Measurements from ENCODE around the gene AGXT2.

AGXT2 gene

DNA sequence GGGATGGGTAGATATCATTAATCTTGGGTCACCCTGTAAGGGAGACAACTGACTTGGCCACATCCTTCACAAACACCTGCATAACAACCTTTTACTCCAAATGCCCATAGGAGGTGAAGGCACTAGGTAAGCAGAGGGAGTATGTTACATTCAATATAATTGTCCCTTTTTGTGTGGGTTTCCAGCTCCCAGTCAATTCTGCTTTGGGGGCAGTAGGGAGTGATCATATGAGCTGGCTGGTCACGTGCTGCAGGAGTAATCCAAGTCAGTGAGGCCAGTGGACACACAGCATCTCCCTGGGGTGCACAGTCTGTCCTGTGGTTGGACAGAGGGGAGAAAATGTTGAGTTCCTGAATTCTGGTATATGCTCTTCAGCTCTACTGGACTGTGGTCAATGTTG, 1.2 kb upstream of the AGXT2 start:
- H2BK15ac ChIP-seq (ENCODE audit: low read depth, poor library complexity, severe bottlenecking), result no peak overlapping the region
- no peak overlapping the region for H3K23ac ChIP-seq (ENCODE audit: low read length in 2 of 2)
- H3K9me3 ChIP-seq (ENCODE audit: control insufficient read depth, low read length), result no peaks in the 10 kb centered on the region
- H3K27me3 ChIP-seq (ENCODE audit: control insufficient read depth in 1 of 2, insufficient read depth in 1 of 2, low read length in 2 of 2), result no peaks in the 10 kb centered on the region
- peak overlapping the region; percentile 21 for H4K91ac ChIP-seq (ENCODE audit: low read length)
- H2BK5ac ChIP-seq (ENCODE audit: low read depth, low read length, poor library complexity, severe bottlenecking), result no peak overlapping the region
- H3K27ac ChIP-seq (ENCODE audit: low read length, poor library complexity, severe bottlenecking), result no peak overlapping the region
- no peak overlapping the region for H3K14ac ChIP-seq (ENCODE audit: low read length in 2 of 2)
- no peak overlapping the region for H3K4me2 ChIP-seq (ENCODE audit: low read length, poor library complexity, severe bottlenecking)
- no peaks in the 10 kb centered on the region for H3K4me1 ChIP-seq (ENCODE audit: control insufficient read depth, insufficient read depth, low read depth, low read length)
- H3K18ac ChIP-seq (ENCODE audit: low read depth in 1 of 2, low read length in 2 of 2), result no peak overlapping the region
- no peak overlapping the region for H3K9ac ChIP-seq (ENCODE audit: low read length)
- no peak overlapping the region for H2BK12ac ChIP-seq (ENCODE audit: low read length in 2 of 2)
- peak overlapping the region; percentile 37 for H4K8ac ChIP-seq (ENCODE audit: low read length)
- no peak overlapping the region for H3K4me3 ChIP-seq (ENCODE audit: insufficient read depth in 1 of 2, low read depth in 1 of 2, low read length in 2 of 2)
- H2AFZ ChIP-seq (ENCODE audit: low read depth, low read length), result no peak overlapping the region
- no peak overlapping the region for H2BK120ac ChIP-seq (ENCODE audit: low read depth, low read length)
- H3K36me3 ChIP-seq (ENCODE audit: control insufficient read depth in 1 of 2, insufficient read depth in 2 of 2, low read depth in 1 of 2, low read length in 2 of 2), result no peaks in the 10 kb centered on the region
- no peaks in the 10 kb centered on the region for H3K79me1 ChIP-seq (replicated peaks; ENCODE audit: low read length, poor library complexity, severe bottlenecking)
- DNase-seq, result no peak
- WGBS, result 91% methylated on average over 1 of the region's 1 CpG
- H3K4ac ChIP-seq (ENCODE audit: low read depth in 1 of 2, low read length in 2 of 2), result no peak overlapping the region
- no peak overlapping the region for H2AK5ac ChIP-seq (ENCODE audit: low read length, severe bottlenecking)

DNA sequence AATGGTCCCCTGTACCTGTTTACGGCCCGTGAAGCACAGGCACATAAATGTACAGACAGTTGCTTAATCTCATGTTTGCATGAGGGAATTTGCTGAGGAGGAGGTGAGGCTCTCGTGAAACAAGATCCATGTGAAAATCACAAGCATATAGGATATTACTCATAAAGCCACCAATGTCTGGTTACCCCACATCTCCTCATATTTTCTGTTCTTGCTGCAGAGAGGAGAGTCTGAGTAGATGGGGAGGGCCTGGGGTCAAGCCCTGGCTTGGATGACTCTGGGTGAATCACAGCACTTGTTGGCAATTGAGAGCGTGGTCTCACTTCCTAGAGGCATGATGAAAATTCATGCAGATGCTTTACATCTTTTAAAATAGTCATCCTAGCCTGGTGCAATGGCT, 975 bp downstream of the AGXT2 start:
- H3K36me3 ChIP-seq (ENCODE audit: control insufficient read depth in 1 of 2, insufficient read depth in 2 of 2, low read depth in 1 of 2, low read length in 2 of 2), result no peaks in the 10 kb centered on the region
- no peak overlapping the region for H4K91ac ChIP-seq (ENCODE audit: low read length)
- WGBS, result 37% methylated on average over 3 of the region's 4 CpGs
- no peak overlapping the region for H3K4me3 ChIP-seq (ENCODE audit: insufficient read depth in 1 of 2, low read depth in 1 of 2, low read length in 2 of 2)
- no peak overlapping the region for H2BK120ac ChIP-seq (ENCODE audit: low read depth, low read length)
- H3K79me1 ChIP-seq (replicated peaks; ENCODE audit: low read length, poor library complexity, severe bottlenecking), result no peaks in the 10 kb centered on the region
- DNase-seq, result peak; percentile 87
- no peak overlapping the region for H3K18ac ChIP-seq (ENCODE audit: low read depth in 1 of 2, low read length in 2 of 2)
- no peak overlapping the region for H3K14ac ChIP-seq (ENCODE audit: low read length in 2 of 2)
- H3K23ac ChIP-seq (ENCODE audit: low read length in 2 of 2), result no peak overlapping the region
- H3K27ac ChIP-seq (ENCODE audit: low read length, poor library complexity, severe bottlenecking), result no peak overlapping the region
- H3K4me2 ChIP-seq (ENCODE audit: low read length, poor library complexity, severe bottlenecking), result no peak overlapping the region
- H4K8ac ChIP-seq (ENCODE audit: low read length), result no peak overlapping the region
- H3K4me1 ChIP-seq (ENCODE audit: control insufficient read depth, insufficient read depth, low read depth, low read length), result no peaks in the 10 kb centered on the region
- H3K27me3 ChIP-seq (ENCODE audit: control insufficient read depth in 1 of 2, insufficient read depth in 1 of 2, low read length in 2 of 2), result no peaks in the 10 kb centered on the region
- no peaks in the 10 kb centered on the region for H3K9me3 ChIP-seq (ENCODE audit: control insufficient read depth, low read length)
- H2BK12ac ChIP-seq (ENCODE audit: low read length in 2 of 2), result no peak overlapping the region
- H3K4ac ChIP-seq (ENCODE audit: low read depth in 1 of 2, low read length in 2 of 2), result no peak overlapping the region
- H2AK5ac ChIP-seq (ENCODE audit: low read length, severe bottlenecking), result no peak overlapping the region
- no peak overlapping the region for H2AFZ ChIP-seq (ENCODE audit: low read depth, low read length)
- no peak overlapping the region for H3K9ac ChIP-seq (ENCODE audit: low read length)
- H2BK15ac ChIP-seq (ENCODE audit: low read depth, poor library complexity, severe bottlenecking), result no peak overlapping the region
- H2BK5ac ChIP-seq (ENCODE audit: low read depth, low read length, poor library complexity, severe bottlenecking), result no peak overlapping the region

DNA sequence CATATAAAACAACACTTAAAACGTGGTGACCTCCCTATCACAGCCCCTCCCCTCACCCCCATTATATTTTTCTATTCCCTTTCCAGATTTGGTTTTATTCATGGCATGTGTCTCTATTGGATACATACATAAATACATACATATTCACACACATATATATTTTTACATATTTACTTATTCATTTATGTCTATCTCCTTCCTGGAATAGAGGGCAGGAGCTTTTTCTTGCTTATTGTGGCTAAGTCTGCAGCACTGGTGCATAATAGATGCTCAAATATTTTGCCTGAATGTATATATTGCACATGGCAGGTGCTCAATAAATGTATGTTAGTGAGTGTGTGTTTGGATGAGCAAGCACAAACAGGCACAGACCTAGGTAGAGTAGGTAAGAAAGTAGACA, 2.5 kb downstream of the AGXT2 start:
- Histone ChIP-seq H3K27ac (ENCODE audit: low read length, poor library complexity, severe bottlenecking) (no peak overlapping the region), H3K18ac (ENCODE audit: low read depth in 1 of 2, low read length in 2 of 2) (no peak overlapping the region), H3K27me3 (ENCODE audit: control insufficient read depth in 1 of 2, insufficient read depth in 1 of 2, low read length in 2 of 2) (no peaks in the 10 kb centered on the region), H4K8ac (ENCODE audit: low read length) (no peak overlapping the region), H3K9me3 (ENCODE audit: control insufficient read depth, low read length) (no peaks in the 10 kb centered on the region), H3K4me2 (ENCODE audit: low read length, poor library complexity, severe bottlenecking) (no peak overlapping the region), H3K79me1 (replicated peaks; ENCODE audit: low read length, poor library complexity, severe bottlenecking) (no peaks in the 10 kb centered on the region), H3K23ac (ENCODE audit: low read length in 2 of 2) (no peak overlapping the region), H3K9ac (ENCODE audit: low read length) (no peak overlapping the region), H2BK5ac (ENCODE audit: low read depth, low read length, poor library complexity, severe bottlenecking) (no peak overlapping the region), H4K91ac (ENCODE audit: low read length) (no peak overlapping the region), H3K4me3 (ENCODE audit: insufficient read depth in 1 of 2, low read depth in 1 of 2, low read length in 2 of 2) (no peak overlapping the region), H2BK15ac (ENCODE audit: low read depth, poor library complexity, severe bottlenecking) (no peak overlapping the region), H2BK120ac (ENCODE audit: low read depth, low read length) (no peak overlapping the region), H2BK12ac (ENCODE audit: low read length in 2 of 2) (no peak overlapping the region), H2AFZ (ENCODE audit: low read depth, low read length) (no peak overlapping the region), H2AK5ac (ENCODE audit: low read length, severe bottlenecking) (no peak overlapping the region), H3K36me3 (ENCODE audit: control insufficient read depth in 1 of 2, insufficient read depth in 2 of 2, low read depth in 1 of 2, low read length in 2 of 2) (no peaks in the 10 kb centered on the region), H3K4me1 (ENCODE audit: control insufficient read depth, insufficient read depth, low read depth, low read length) (no peaks in the 10 kb centered on the region), H3K4ac (ENCODE audit: low read depth in 1 of 2, low read length in 2 of 2) (no peak overlapping the region), H3K14ac (ENCODE audit: low read length in 2 of 2) (no peak overlapping the region)
- no CpG with 5 or more reads among the region's 1 CpG for WGBS
- no peak for DNase-seq

DNA sequence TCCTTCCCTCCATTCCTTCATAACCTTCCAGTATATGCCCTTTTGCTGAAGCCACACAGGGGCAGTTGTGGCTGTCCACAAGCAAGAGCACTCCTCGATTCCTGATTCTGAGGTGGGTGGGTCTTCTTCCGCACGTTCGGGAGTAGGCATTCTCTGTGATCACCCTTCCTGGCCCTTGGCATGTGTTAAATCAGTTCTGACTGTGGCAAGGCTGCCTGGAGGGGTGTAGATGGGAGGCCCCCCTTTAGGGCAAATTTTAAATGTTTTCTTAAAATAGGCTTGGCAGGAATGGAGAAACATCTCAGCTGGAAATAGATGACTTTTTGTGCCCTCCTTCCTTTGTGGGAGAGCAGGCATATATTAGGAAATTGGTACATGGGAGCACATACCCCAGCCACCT, 3.1 kb downstream of the AGXT2 start:
- H4K91ac ChIP-seq (ENCODE audit: low read length), result no peak overlapping the region
- no peak overlapping the region for H3K9ac ChIP-seq (ENCODE audit: low read length)
- H2AFZ ChIP-seq (ENCODE audit: low read depth, low read length), result no peak overlapping the region
- no peak overlapping the region for H2AK5ac ChIP-seq (ENCODE audit: low read length, severe bottlenecking)
- DNase-seq, result no peak
- H3K18ac ChIP-seq (ENCODE audit: low read depth in 1 of 2, low read length in 2 of 2), result no peak overlapping the region
- no peak overlapping the region for H3K27ac ChIP-seq (ENCODE audit: low read length, poor library complexity, severe bottlenecking)
- no peak overlapping the region for H3K4ac ChIP-seq (ENCODE audit: low read depth in 1 of 2, low read length in 2 of 2)
- H2BK120ac ChIP-seq (ENCODE audit: low read depth, low read length), result no peak overlapping the region
- H2BK12ac ChIP-seq (ENCODE audit: low read length in 2 of 2), result no peak overlapping the region
- no peak overlapping the region for H4K8ac ChIP-seq (ENCODE audit: low read length)
- H3K14ac ChIP-seq (ENCODE audit: low read length in 2 of 2), result no peak overlapping the region
- 96% methylated on average over 4 of the region's 4 CpGs for WGBS
- no peaks in the 10 kb centered on the region for H3K27me3 ChIP-seq (ENCODE audit: control insufficient read depth in 1 of 2, insufficient read depth in 1 of 2, low read length in 2 of 2)
- H3K36me3 ChIP-seq (ENCODE audit: control insufficient read depth in 1 of 2, insufficient read depth in 2 of 2, low read depth in 1 of 2, low read length in 2 of 2), result no peaks in the 10 kb centered on the region
- H3K9me3 ChIP-seq (ENCODE audit: control insufficient read depth, low read length), result no peaks in the 10 kb centered on the region
- no peak overlapping the region for H2BK5ac ChIP-seq (ENCODE audit: low read depth, low read length, poor library complexity, severe bottlenecking)
- H3K23ac ChIP-seq (ENCODE audit: low read length in 2 of 2), result peak overlapping the region in 1 of 2 experiments; percentile 41
- no peaks in the 10 kb centered on the region for H3K79me1 ChIP-seq (replicated peaks; ENCODE audit: low read length, poor library complexity, severe bottlenecking)
- no peak overlapping the region for H3K4me2 ChIP-seq (ENCODE audit: low read length, poor library complexity, severe bottlenecking)
- no peaks in the 10 kb centered on the region for H3K4me1 ChIP-seq (ENCODE audit: control insufficient read depth, insufficient read depth, low read depth, low read length)
- no peak overlapping the region for H3K4me3 ChIP-seq (ENCODE audit: insufficient read depth in 1 of 2, low read depth in 1 of 2, low read length in 2 of 2)
- H2BK15ac ChIP-seq (ENCODE audit: low read depth, poor library complexity, severe bottlenecking), result no peak overlapping the region
